Kidney (tissue), 14 donors: ENCODE results near the gene IGF1R. TPM values are rescaled to one million over a fixed set of nuclear protein-coding genes. Genes with fewer than 3 reads are reported as not detected.

Source experiments
- DNase-seq, 5 donors: peaks; one replicate each; pipeline ENCODE4 v3.0.0-alpha.2; 2013 to 2020
- FAIRE-seq: peaks from 2 replicates; lab custom pipeline; 2012; peaks lifted over from hg19 to GRCh38; lab: Jason Lieb, UNC
- H3K27ac ChIP-seq, 2 donors: one replicate each; pipeline ENCODE4 v1.7.0; 2013; ENCODE audit warnings: low read depth in 2 of 2, low read length in 2 of 2, inconsistent platforms in 1 of 2
- H3K27me3 ChIP-seq: one replicate; pipeline ENCODE4 v1.7.1; 2013; ENCODE audit warnings: low read length, inconsistent platforms; ENCODE audit not compliant: control insufficient read depth, insufficient read depth
- H3K36me3 ChIP-seq, 3 donors: one replicate each; pipeline versions ENCODE4 v1.7.0 to v1.7.1; 2013; ENCODE audit warnings: low read length in 3 of 3, control low read depth in 1 of 3, inconsistent platforms in 1 of 3; ENCODE audit not compliant: insufficient read depth in 3 of 3, control insufficient read depth in 2 of 3
- H3K4me1 ChIP-seq, 3 donors: one replicate each; pipeline versions ENCODE4 v1.7.0 to v1.7.1; 2013; ENCODE audit warnings: low read length in 3 of 3, inconsistent platforms in 1 of 3, low read depth in 1 of 3; ENCODE audit not compliant: control insufficient read depth in 2 of 3, insufficient read depth in 2 of 3
- H3K4me3 ChIP-seq, 3 donors: one replicate each; pipeline versions ENCODE4 v1.7.0 to v1.8.1; 2013; ENCODE audit warnings: low read length in 3 of 3, control low read depth in 1 of 3, inconsistent platforms in 1 of 3
- H3K9ac ChIP-seq, 3 donors: one replicate each; pipeline versions ENCODE4 v1.7.0 to v1.7.1; 2013; ENCODE audit warnings: low read length in 3 of 3, control low read depth in 1 of 3, inconsistent platforms in 1 of 3
- H3K9me3 ChIP-seq, 3 donors: one replicate each; pipeline versions ENCODE4 v1.7.0 to v1.7.1; 2013; ENCODE audit warnings: low read length in 3 of 3, control low read depth in 1 of 3, inconsistent platforms in 1 of 3; ENCODE audit not compliant: control insufficient read depth in 2 of 3, insufficient read depth in 1 of 3
- CTCF ChIP-seq: IDR thresholded peaks from 3 replicates; pipeline ENCODE4 v1.5.1; 2012; ENCODE audit warnings: mild to moderate bottlenecking, moderate library complexity, borderline replicate concordance; ENCODE audit not compliant: insufficient read depth; ENCODE audit errors: extremely low read depth
- intact Hi-C: fragments of 100-400 bp; cut with DNase I; formaldehyde crosslinking; loops from one replicate; pipeline ENCODE4 v1.11.1; 2022
- polyA plus RNA-seq: library from polyadenylated mRNA; stranded (reverse); fragments of 350-450 nt; fragmentation: Illumina TruSeq; extraction: RNeasy Lipid Tissue Mini Kit (QIAGEN cat#74804); gene quantifications from one replicate; pipeline ENCODE4 v1.2.3, GENCODE V29; 2014; ENCODE audit warnings: low read depth, low replicate concordance; ENCODE audit not compliant: insufficient read depth
- total RNA-seq: library from RNA; stranded (reverse); fragmentation: NEBNext Ultra II Directional; extraction: Animal tissue kit (Norgen Biotek cat#: 25700); gene quantifications from one replicate; pipeline ENCODE4 v1.2.1, GENCODE V29; 2021
- donor health status: control.
- donor health status: control.
- donor health status: control.
- donor health status: control.
- donor health status: control.
- donor health status: DM: yes; HTN: yes; CAD: no.
- donor health status: Normal renal cell carcinoma (clear cell type).

Gene IGF1R
- total and polyA plus RNA-seq, 2 donors from 2014 or later, result 6.5 to 73.2 TPM

- peaks cover 15 to 26% (median 19%) of the 10 kb centered on the region in 3 donors for H3K4me1 ChIP-seq
These were observed 150.1 kb downstream of the IGF1R start for GRCh38 chr15:98798375-98798893.

GRCh38 chr15:98799461-98800390 is 151.4 kb downstream of the IGF1R start:
- intact Hi-C loops, result no loop called here
- Histone ChIP-seq H3K36me3 (no peaks in the 10 kb centered on the region), H3K27me3 (no peaks in the 10 kb centered on the region), H3K4me1 (peaks cover 15 to 18% (median 16%) of the 10 kb centered on the region in 3 donors), H3K9me3 (no peaks in the 10 kb centered on the region), H3K4me3 (no peak overlapping the region), H3K27ac (no peak overlapping the region), H3K9ac (no peak overlapping the region)
- FAIRE-seq (no peak), DNase-seq (peak in 4 of 5 donors; percentile 51 to 70 (median 58))
- no peak for TF ChIP-seq CTCF

More at GRCh38 chr15:98798375-98798893, 150.1 kb downstream of the IGF1R start:
- H3K9me3 ChIP-seq, result no peaks in the 10 kb centered on the region
- DNase-seq (no peak), FAIRE-seq (no peak)
- intact Hi-C loops, result no loop called here
- no peak overlapping the region for H3K27ac ChIP-seq
- no peak overlapping the region for H3K9ac ChIP-seq
- H3K27me3 ChIP-seq, result no peaks in the 10 kb centered on the region
- no peak for TF ChIP-seq CTCF
- H3K36me3 ChIP-seq, result no peaks in the 10 kb centered on the region
- no peak overlapping the region for H3K4me3 ChIP-seq

GRCh38 chr15:98800437-98801233 is 152.3 kb downstream of the IGF1R start:
- Histone ChIP-seq H3K4me1 (peaks cover 14 to 19% (median 17%) of the 10 kb centered on the region in 3 donors), H3K36me3 (no peaks in the 10 kb centered on the region), H3K27ac (no peak overlapping the region), H3K4me3 (peak overlapping the region in 1 of 3 donors; percentile 5), H3K9me3 (no peaks in the 10 kb centered on the region), H3K9ac (no peak overlapping the region), H3K27me3 (no peaks in the 10 kb centered on the region)
- FAIRE-seq, result no peak
- peak; percentile 67 to 95 (median 88) for DNase-seq
- no peak for TF ChIP-seq CTCF
- intact Hi-C loops, result no loop called here
